Measurements from ENCODE around the gene FAM135A.
"Not testable (repeated sequence)": the region's sequence is repeated elsewhere in the genome, so short reads cannot be mapped to it uniquely, and the experiment has no call there.

Gene FAM135A

DNA sequence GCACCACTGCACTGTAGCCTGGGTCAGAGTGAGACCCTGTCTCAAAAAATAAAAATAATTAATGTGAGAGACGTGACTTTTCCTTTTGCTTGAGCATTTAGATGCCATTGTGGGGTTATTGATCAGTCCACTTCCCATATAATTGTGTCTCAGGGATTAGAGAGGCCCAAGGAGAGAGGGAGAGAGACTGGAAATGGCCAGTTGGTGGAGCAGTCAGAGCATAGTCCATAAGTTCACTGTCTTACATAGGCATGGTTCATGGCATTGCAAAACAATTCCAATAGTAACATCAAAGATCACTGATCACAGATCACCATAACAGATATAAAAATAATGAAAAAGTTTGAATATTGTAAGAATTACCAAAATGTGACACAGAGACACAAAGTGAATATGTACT lies 138.3 kb downstream of the FAM135A start:
- no peak for DNase-seq

DNA sequence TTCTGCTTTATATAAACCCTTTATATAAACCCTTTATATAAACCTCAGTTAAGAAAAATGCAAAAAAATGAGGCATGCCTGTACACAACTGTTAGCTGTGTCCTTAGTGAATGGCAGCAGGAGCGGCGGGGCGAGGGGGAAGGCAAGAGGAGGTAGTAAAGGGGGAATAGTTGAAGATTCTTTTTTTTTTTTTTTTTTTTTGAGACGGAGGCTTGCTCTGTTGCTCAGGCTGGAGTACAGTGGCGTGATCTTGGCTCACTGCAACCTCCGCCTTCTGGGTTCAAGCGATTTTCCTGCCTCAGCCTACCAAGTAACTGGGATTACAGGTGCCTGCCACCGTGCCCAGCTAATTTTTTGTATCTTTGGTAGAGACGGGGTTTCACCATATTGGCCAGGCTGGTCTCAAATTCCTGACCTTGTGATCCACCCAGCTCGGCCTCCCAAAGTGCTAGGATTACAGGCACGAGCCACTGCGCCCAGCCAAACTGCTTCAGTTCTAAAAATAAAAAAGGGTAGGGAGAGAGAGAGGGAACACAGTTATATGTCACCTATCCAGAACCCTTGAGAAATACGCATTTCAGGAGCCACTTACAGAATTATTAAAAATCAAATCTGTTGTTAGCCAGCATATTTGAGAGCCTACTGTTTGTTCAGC lies 139.1 kb downstream of the FAM135A start:
- DNase-seq, result not testable (repeated sequence)

DNA sequence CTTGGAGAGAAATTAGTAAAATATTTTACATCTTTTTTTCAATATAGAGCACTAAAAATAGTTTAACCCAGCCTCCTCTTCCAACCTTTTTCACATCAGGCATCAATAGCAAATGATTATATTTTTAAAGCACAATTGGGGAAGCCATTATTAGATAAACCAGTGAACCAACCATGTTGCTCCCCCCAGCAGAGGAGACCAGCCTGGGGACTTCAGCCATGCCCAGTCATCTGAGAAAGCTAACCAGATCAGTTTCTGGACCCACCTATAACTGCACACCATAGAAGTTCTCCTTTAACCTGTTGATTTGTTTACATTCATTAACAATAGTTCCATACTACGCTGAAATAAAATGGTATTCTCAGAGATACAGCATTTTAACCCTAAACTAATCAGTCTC lies 139.7 kb downstream of the FAM135A start:
- DNase-seq, result no peak

DNA sequence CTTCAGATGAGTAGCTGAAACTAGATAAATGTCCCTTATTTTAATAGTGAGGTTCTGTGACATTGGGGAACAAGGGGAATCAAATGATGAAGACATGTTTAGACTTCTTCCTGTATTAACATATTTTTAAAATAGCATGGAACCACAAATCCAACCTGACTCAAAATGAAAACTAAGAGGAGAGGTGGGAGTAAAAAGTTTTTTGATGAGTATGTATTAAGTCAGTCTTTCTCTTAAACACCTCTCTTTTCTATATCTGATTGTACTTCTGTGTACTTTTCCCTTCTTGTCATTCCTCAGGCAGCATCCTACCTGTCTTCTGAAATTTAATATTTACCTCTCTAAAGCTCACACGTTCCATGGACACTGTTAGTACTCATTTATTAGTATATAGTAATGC lies 144.7 kb downstream of the FAM135A start:
- DNase-seq, result no peak

DNA sequence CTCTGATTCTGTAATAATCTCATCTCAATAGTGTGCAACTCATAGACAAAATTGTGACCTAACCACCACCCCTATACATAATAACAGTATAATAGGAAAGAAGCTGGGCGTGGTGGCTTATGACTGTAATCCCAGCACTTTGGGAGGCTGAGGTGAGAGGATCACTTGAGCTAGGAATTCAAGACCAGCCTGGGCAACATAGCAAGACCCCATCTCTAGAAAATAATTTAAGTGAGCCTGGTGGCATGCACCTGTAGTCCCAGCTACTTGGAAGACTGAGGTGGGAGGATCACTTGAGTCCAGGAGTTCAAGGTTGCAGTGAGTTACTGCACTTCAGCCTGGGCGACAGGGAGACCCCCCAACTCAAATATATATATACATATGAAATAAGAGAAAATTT lies 149.1 kb downstream of the FAM135A start:
- DNase-seq, result not testable (repeated sequence)

DNA sequence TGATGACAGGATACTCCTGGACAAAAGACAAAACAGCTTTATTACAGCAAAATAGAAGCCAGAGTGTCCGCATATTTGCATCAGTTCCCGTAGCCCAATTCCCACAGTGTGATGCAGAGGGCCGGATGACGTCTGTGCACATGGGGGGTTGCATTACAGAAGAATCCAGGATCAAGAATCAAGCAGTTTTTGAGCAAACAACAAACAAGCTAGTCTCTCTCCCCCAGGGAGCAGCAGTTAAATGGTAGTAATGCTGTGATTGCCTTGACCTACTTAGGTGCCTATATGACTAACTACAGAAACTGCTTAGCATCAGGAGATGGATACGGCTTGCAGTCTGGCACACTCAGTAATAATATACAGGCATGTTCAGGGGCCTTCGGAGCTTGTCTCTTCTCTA lies 150.2 kb downstream of the FAM135A start:
- no peak for DNase-seq

DNA sequence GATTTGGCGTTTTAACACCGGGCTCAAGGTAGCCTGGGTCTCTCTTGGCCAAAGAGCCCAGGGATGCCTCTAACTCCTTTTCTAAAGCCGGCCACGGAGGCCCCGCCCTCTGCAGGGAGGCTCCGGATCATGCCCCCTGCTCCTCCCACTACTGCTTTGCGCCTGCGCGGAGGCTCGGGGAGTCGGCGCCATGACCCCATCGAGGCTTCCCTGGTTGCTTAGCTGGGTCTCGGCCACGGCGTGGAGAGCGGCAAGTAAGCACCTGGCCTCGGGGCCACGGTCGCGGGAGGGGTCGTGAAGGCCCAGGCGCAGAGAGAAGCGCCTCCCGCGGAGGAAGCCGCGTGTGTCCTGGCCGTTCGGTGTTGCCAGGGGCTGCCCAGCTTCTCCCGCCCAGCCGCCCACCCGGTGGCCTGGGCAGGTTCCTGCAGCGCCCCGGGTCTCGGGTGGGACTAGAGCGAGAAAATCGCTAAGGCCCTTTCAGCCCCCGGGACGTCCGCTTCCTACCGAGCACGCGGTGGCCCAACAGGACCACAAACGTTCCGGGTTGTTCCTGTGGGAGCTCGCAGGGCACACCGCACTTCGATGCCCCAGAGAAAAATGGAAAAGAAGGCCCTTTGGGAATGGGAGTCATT lies 153.6 kb downstream of the FAM135A start, which contains the start of gene SDHAF4:
SDHAF4 (plus strand) TSS at position 180 of the 632 bp plus-strand sequence; CDS start at position 191, 11 bp downstream.
- DNase-seq, result peak; percentile 95

DNA sequence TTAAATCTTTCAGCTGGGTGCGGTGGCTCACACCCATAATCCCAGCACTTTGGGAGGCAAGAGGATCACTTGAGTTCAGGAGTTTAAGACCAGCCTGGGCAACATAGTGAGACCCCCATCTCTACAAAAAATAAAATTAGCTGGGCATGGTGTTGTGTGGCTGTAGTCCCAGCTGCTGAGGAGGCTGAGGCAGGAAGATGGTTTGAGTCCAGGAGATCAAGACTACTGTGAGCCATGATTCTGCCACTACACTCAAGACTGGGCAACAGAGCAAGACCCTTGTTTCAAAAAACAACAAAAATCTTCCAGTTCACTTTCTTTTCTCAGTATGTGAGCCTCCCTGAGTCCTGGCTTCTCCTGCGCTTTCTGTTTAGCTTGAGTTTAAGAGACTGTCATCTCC lies 161.3 kb downstream of the FAM135A start:
- no peak for DNase-seq

DNA sequence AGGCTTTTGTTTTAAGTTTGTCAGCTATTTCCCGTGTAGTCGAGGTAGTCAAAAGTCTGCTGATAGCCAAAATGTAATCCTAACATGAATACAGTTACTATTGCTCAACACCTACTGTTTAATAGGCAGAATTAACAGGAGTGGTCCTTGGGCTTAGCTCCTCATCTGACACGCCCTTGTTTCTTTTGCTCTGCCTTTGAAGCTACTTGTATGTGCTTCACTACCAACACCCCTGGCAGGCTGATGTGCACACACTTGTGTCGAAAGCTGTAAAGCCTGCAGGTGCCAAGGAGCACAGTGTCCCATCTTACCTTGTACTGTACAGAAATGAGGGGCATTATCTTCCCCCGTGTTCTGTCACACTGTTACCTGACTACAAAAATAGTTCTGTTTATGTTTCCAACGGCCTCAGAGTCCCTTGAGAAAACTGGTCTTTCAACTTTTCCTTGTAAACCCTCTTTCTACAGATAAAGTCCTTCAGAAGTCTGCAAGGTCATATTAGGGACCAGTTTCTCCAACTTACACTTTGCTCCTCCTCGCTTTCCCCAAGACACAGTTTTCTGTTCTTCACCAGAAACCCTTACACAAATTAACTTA lies 162.7 kb downstream of the FAM135A start:
- DNase-seq, result no peak

DNA sequence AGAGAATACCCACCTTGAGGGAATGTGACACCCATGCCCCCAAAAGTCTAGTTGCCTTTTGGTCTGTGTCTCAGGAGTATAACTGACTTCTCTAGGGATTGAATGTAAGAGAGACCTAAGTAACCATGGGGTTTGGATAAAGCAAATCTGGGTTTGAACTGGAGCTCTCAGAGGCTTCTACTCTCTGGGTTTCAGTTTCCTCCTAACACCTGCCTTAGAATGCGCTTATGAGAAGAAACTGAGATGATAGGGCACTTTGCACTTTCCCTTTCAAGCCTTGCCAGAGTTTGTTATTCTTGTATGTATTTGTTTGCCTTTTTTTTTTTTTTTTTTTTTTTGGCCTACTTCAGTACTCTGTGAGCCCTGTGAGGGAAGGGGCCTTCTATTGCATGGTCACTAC lies 172.8 kb downstream of the FAM135A start:
- no peak for DNase-seq

DNA sequence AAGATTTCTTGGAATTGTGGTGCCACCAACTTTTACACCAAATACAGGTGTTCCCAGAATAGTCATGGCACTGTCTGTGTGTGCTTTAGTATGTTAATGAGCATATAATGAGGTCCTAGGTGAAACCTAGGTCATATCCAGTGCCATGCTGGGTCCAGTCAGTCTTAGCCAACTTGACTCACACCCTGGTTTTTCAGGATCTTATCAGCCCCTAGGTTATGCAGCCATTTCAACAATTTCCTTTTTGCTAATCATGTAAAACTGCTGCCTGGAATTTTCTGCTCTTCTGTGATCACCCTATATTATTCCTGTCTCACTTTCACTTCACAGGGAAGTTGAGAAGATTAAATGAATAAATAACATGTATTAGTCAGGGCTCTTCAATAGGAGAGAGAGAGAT lies 177.1 kb downstream of the FAM135A start:
- DNase-seq, result no peak

DNA sequence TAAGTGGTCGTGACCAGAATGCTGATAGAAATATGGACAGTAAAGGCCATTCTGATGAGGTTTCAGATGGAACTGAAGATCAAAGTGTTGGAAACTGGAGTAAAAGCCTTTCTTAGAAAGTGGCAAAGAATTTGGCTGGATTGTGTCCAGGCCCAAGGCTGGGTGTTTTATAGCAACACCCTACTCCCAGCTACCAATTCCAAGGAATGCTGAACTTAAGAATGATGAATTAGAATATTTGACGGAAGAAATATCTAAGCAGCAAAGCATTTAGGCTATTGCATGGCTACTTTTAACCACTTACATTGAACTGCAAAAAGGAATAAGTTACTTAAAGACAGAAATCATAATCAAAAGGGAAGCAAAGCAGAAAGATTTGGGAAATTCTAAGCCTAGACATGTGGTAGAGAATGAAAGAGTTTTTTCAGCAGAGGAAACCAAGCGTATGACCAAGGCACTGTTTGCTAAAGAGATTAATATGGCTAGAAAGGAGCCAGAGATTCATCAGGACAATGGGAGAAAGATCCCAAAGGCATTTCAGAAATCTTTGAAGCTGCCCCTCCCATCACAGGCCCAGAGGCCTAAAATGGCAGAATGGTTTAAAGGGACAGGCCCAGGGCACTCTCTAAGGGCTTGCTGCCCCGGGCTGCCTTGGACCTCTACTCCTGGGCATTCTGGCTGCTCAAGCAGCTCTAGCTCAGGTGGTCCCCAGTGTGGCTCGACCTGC lies 179.2 kb downstream of the FAM135A start:
- DNase-seq, result no peak

DNA sequence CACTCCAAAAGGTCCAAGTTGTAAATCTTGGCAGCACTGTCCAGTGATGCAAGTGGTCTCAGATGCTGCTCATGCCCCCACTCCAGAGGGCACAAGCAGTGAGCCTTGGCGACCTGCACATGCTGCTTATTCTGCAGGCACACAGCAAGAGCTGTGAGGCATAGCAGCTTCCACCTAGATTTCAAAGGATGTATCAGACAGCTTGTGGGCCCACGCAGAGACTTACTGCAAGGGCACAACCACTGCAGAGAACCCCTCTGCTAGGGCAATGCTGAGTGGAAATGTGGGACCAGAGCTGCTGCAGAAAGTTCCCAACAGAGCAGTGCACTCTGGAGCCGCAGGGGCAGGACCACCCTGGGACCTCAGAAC lies 179.8 kb downstream of the FAM135A start:
- no peak for DNase-seq

DNA sequence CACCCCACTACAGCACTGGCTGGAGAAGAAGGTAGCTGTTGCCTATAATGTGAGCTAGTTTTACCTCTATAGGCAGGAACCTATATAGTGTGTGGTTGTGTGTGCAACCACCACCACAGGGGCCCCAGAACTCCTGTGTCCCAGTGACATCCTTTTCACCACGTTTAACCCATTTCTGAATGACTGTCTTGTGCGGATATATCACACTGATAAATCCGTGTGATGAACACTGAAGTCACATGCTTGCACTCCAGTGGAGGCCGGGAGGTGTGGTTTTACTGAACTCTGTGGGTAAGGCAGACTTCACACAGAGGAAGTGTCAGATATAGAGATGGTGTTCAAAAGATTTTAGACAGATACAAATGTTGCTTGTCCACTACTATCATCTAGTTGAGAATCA lies 185.9 kb downstream of the FAM135A start:
- peak; percentile 10 for DNase-seq

DNA sequence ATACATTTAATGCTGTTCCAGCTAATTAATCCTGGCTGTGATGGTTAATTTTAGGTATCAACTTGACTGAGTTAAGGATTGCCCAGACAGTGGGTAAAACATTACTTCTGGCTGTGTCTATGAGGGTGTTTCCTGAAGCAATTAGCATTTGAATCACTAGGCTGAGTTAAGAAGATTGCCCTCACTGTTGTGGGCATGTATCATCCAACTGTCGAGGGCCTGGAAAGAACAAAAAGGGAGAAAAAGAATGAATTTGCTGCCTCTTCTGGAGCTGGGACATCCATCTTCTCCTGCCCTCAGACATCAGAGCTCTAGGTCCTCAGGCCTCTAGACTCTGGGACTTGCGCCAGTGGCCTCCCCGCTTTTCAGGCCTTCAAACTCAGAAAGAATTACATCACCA lies 187.7 kb downstream of the FAM135A start:
- DNase-seq, result no peak

DNA sequence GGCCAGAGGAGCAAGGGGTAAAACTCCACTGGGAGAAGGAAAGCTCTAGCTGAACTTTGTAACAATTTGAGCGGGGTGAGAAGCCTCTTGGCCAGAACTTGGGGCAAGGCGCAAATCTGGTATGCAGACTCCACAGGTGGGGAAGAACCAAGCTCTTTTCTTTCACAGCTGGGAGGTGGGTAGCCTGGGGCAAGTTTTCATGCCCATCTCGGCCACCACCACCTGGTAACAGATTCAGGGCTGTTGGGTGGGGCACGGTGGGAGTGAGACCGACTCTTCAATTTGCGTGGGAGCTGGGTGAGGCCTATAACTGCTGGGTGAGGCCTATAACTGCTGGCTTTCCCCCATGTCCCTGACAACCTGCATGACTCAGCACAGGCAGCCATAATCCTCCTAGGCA lies 190.9 kb downstream of the FAM135A start:
- no peak for DNase-seq

DNA sequence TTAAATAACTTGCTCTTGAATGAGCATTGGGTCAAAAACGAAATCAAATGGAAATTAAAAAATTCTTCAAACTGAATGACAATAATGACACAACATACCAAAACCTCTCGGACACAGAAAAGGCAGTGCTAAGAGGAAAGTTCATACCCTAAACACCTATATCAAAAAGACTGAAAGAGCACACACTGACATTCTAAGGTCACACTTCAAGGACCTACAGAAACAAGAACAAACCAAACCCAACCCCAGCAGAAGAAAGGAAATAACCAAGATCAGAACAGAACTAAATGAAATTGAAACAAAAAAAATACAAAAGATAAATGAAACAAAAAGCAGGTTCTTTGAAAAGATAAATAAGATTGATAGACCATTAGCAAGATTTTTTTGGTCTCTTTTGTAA lies 194.1 kb downstream of the FAM135A start:
- not testable (repeated sequence) for DNase-seq

DNA sequence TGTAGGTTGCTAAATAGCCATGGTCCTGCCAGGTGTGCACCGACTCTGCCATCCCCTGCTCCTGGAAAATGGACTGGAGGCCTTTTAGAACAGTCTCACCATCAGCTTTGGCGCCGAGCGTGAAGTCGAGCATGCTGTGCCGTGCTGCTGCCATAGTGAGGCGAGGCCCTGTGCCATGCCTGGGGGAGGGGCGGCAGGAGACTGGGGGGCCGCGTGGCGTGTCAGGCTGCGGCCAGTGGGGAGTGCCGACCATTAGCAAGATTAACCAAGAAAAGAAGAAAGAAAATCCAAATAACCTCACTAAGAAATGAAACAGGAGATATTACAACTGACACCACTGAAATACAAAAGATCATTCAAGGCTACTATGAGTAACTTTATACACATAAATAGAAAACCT lies 195.9 kb downstream of the FAM135A start:
- DNase-seq, result not testable (repeated sequence)

All from CD4-positive, alpha-beta T cell treated with Interleukin-10 for 1 hour (primary cell).